Hematopoietic multipotent progenitor cell (in vitro differentiated cells): Measurements from ENCODE around the gene ZSCAN2. TPM values are rescaled to one million over a fixed set of nuclear protein-coding genes. Genes with fewer than 3 reads are reported as not detected.
"Not testable (repeated sequence)": the region's sequence is repeated elsewhere in the genome, so short reads cannot be mapped to it uniquely, and the experiment has no call there.

Experiments used
- DNase-seq, 3 donors: peaks; one replicate each; pipeline ENCODE4 v3.0.0-alpha.2; 2011 to 2015; ENCODE audit warnings: low read depth in 2 of 3, low spot score in 2 of 3
- total RNA-seq: library from RNA; depleted of rRNA; stranded (reverse); fragments of >200 nt; gene quantifications from one replicate; pipeline ENCODE4 v1.2.3, GENCODE V29; 2012

ZSCAN2 gene
- total RNA-seq, 1 donor, result 14.3 TPM

DNA sequence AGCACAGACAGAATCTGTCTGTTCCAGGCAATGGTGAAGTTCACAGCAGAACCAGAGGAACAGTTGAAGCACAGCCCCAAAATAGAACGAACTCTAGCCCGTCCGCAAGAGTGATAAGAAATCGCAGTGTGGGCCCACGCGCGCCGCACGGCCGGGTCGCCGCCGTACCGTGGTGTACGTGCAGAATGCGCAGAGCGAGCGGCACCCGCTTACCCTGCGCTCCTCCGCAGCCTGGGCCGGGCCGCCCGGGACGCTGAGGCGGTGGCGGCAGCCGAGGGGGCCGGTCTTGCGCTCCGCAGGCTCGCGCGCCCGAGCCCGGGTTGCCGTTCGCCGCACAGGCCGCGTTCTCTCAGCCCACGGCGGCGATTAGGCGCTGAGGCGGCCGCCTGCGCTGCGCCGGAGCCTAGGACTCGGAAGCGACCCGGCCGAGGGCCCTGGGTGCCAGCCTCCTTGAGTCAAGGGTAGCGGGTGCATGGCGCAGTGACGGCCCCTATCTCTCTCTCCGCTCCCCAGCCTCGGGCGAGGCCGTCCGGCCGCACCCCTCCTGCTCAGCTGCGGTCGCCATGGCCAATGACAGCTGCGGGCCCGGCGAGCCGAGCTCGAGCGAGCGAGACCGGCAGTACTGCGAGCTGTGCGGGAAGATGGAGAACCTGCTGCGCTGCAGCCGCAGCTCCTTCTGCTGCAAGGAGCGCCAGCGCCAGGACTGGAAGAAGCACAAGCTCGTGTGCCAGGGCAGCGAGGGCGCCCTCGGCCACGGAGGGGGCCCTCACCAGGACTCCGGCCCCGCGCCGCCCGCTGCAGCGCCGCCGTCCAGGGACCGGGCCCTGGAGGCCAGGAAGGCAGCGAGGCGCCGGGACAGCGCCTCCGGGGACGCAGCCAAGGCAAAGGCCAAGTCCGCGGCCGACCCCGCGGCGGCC lies 32.8 kb downstream of the ZSCAN2 start:
- peak; percentile 50 to 72 (median 68) for DNase-seq

DNA sequence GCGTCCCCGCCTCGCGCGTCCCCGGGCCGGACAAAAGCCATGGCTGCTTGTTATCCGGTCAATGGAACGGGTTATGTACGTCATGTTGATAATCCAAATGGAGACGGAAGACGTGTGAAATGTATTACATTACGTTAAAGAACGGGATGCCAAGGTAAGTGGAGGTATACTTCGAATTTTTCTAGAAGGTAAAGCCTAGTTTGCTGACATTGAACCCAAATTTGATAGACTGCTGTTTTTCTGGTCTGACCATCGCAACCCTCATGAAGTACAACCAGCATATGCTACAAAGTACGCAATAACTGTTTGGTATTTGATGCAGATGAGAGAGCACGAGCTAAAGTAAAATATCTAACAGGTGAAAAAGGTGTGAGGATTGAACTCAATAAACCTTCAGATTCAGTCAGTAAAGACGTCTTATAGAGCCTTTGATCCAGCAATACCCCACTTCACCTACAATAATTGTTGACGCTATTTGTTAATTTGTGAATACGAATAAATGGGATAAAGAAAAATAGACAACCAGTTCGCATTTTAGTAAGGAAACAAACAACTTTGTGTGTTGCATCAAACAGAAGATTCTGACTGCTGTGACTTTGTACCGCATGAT lies 33.5 kb downstream of the ZSCAN2 start:
- DNase-seq, result no peak

DNA sequence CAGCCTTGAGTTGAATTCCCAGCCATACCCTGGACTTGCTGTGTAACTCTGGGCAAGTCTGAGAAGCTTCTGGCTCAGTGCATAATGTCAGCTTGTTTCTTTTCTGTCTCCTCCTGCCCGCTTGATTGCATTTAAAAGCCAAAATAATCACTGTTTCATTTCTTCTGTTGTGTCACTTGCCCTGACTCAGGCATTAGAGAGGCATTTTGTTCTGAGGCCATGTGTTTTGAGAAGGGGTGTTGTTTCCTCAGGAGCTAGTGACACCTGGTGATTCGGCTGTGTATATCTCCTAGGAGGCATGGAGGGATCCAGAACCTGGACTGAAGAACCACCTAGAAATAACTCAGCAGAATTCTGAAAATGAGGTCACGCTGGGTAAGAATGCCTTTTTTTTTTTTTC lies 37.3 kb downstream of the ZSCAN2 start:
- DNase-seq, result peak in 2 of 3 donors; percentile 31 to 43

DNA sequence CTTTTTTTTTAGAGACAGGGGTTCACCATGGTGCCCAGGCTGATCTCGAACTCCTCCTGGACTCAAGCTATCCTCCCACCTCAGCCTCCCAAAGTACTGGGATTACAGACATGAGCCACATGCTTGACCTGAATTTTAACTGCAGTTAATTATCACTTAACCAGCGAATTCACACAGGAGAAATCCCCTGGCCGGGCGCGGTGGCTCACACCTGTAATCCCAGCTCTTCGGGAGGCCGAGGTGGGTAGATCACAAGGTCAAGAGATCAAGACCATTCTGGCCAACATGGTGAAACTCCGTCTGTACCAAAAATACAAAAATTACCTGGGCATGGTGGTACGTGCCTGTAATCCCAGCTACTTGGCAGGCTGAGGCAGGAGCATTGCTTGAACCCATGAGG lies 41.1 kb downstream of the ZSCAN2 start:
- DNase-seq, result not testable (repeated sequence)

DNA sequence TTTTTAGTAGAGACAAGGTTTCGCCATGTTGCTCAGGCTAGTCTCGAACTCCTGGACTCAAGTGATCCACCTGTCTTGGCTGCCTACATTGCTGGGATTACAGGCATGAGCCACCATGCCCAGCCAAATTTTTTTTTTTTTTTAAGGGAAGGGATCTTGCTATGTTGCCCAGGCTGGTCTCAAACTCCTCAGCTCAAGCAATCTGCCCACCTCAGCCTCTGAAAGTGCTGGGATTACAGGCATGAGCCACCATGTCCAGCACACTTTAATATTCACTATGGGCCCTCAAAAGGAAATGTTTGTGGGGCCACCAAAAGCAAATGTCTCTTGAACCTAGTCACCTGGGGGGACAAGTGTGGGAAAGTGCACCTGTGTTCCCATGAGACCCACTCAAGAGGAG lies 41.8 kb downstream of the ZSCAN2 start:
- DNase-seq, result not testable (repeated sequence)

DNA sequence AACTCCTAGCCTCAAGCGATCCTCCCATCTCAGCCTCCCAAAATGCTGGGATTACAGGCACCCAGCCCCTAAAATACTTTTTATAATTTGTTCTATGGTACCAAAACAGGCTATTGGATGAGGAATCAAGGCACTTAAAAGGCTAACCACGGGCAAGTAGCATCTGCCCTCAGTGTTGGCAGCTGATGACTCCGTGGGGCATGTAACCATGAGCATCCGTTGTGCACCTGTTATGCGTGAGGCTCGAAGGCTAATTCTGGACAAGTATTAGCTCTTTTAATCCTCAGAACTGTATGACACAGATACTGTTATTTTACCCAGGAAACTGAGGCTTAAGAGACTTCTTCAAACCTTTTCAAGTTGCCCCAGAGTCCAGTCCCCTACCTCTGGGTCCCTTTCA lies 43.0 kb downstream of the ZSCAN2 start:
- DNase-seq, result no peak

DNA sequence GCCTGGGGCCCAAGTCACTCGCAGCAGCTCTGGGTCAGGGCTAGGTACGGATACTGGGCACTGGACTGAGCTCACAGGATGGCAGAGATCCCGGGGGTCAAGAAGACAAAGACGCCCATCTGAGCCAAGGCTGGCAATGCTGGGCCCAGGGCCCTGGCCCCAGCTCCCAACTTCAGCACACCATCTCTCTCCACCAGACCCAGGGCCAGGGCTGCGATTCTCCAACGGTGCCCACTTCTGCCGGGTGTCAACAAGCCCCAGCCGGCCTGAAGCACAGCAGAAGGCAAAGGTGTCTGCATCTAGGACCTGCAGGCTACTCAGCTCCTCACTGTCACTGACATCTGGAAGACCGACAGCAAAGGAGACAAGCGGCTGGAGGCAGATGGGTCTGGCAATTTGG lies 44.7 kb downstream of the ZSCAN2 start:
- DNase-seq, result no peak

DNA sequence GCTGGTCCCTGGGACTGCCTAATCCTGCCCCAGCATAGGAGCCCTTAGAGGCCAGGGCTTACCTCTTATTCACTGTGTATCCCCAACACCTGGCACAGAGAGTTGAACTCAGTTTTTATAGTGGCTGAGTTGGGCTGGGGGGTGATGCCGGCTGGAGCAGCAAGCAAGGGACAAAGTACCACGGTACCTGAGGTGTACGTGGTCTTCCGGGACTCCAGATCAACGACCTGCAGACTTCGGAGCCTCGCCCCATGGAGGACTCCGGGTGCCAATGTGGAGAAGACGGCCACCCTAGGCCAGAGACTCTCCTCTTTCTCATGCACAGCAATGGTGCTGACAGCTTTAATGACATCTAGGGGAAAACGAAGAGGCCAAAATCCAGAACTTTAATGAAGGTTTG lies 45.2 kb downstream of the ZSCAN2 start:
- DNase-seq, result no peak

DNA sequence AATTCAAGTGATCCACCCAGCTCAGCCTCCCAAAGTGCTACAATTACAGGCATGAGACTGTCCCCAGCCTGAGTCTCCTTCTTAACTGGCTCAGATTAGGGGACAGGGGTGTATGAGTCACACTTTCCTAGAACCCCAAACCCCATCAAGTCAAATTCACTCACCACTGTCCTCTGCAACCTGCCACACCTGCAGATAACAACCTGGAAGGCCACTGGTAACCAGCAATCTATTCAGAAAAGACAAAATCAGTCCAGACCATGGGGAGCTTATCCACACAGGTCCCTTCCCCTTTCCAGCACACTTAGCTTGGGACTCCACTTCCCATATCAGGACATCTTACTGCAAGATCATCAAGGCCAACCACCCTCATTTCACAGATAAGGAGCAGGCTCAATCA lies 46.9 kb downstream of the ZSCAN2 start:
- no peak for DNase-seq

DNA sequence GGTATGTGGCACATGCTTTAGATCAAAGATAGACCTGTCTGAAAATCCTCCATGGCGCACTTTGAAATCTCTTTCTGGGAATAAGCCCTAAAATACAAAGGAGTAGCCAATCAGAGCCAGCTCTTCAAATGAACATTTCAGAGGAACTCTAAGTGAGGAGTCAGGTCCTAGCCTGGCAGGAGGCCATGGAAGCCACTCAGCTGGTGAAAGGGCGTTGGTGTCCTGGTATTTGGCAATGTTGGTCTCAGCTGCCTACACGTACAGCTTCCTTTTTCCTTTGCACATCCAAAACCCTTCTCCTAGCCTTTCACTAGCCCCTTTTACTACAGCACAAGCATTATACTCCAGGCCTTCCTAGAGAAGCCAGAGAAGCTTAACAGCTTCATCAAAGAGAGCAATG lies 47.7 kb downstream of the ZSCAN2 start:
- no peak for DNase-seq

DNA sequence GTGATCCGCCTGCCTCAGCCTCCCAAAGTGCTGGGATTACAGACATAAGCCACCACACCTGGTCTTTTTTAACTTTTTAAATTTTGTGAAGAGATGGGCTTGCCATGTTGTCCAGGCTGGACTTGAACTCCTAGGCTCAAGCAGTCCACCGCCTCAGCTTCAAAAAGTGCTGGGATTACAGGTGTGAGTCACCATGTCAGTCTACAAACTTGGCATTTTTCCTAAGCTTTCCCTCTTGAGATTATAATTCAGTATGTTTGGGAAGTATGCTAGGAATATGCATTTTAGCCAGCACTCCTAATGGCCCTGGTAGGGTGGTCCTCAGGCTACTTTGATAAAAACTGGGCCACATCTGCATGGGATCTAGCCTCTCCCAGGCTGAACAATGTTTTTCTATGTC lies 48.9 kb downstream of the ZSCAN2 start:
- no peak for DNase-seq

DNA sequence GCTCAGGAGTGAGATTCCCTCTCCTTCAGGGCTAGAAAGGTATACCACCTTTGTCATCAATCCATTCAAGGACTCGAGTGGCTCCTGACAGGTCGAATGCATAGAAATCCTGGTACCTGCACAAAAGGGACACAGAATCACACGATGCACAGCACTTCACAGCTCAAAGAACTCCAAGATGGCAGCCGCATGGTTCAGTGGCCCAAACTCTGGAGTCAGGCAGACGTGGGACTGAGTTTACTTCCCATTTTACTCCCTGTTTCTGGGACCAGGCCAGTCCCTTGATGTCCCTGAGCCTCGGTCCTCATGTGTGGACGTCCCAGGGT lies 52.7 kb downstream of the ZSCAN2 start:
- no peak for DNase-seq

DNA sequence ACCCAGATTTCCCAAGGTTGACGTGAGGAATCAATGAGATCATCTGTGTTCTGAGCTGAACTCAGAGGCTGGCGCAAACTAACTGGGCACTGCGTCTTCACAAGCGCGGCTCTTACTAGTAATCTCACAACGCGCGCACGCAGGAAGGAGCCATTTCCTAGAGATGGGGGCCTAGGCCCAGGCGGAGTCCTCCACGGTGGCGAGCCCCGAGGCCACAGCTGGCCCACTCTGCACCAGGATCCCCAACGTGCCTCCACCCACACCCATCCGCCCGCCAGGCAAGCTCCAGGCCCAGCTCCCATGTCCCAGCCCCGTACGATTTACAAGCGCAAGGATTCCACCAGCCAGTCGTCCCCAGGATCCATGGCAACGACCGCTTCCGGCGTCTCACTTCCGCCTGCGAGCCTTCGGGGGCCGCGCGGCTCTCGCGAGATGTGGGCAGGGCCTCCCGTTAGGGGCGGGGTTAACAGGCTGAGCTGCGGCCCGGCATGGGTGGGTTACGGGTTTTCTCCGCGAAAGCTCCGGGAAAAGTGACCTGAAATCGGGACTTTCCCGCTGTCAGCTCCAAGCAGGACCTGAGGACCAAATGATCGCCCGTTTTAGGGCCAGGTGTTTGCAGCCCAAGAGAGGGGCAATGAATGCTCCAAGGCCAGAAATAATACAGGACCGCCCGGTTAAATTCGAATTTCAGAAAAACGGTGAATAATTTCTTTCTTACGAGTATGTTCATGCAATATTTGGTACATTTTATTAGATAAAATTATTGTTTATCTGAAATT lies 53.3 kb downstream of the ZSCAN2 start, which contains the start of gene WDR73:
TSS of gene WDR73 (minus strand) at position 374 of the 779 bp plus-strand sequence. CDS start at position 365, 9 bp downstream.
- peak; percentile 91 to 97 (median 97) for DNase-seq

DNA sequence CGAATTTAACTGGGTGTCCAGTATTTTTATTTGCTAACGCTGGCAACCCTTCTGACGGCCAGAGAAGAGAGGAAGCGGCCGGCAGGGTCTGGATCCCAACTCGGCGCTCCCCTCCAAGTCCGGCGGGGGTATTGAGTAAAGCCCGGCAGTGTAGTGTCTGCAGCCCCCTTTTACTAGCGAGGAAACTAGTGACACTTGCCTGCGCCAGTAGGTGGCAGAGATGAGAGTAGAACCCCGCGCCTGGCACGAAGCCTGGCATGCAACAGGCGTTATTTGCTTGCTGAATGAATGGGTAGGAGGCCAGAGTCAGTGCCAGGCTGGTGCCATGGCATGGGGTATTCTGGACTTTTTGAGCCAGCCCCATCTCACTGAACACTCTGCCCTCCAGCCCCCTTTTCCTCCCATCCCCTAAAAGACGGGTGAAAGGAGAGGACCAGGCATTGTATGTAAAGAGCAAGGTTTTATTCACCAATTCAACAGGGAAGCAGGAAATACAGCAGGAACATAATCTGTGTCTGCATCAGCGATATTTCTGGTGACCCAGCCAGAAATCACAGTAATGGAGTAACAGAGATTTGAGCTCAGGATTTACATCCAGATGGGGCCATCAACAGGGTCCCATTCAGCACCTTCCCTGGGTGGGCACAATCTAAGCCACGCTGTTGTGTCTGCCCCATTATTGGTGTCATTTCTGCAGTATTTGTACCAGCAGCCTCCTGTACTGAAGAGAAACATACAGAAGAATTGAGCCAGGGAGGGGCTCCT lies 54.1 kb downstream of the ZSCAN2 start:
- DNase-seq, result peak in 2 of 3 donors; percentile 87 to 92

DNA sequence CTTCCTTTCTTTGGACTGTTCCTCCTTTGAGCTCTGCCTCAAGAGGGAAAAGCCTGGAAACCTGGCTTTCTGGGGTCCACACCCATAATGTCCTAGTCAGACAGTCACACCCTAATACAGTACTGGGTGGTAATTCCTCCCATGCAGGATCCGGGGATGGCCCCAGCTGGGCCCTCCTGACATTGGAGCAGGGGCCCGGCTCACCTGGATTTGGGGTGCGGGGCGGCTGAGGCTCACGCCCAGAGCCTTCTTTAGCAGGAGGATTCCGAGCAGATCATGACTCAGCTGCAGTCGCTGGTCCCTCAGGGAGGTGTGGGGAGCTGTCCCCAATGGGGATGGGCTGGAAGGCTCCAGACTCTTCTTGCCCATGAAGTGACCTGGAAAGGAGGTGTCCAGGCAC lies 56.2 kb downstream of the ZSCAN2 start:
- no peak for DNase-seq

DNA sequence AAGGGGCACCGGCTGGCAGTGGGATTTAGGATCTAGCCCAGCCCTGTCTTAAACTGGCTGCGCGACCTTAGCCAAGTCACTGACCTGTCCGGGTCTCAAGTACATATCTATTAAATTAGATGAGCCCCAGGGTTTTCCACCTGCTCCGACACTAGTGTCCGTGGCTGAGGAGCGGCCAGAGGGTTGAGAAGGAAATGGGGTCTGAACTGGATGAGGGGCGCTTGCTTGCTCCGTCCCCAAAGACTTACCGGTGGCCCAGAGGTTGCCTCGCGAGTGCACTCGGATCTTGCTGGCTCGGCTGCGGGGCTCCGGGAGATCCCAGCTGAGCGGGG lies 56.9 kb downstream of the ZSCAN2 start:
- no peak for DNase-seq

DNA sequence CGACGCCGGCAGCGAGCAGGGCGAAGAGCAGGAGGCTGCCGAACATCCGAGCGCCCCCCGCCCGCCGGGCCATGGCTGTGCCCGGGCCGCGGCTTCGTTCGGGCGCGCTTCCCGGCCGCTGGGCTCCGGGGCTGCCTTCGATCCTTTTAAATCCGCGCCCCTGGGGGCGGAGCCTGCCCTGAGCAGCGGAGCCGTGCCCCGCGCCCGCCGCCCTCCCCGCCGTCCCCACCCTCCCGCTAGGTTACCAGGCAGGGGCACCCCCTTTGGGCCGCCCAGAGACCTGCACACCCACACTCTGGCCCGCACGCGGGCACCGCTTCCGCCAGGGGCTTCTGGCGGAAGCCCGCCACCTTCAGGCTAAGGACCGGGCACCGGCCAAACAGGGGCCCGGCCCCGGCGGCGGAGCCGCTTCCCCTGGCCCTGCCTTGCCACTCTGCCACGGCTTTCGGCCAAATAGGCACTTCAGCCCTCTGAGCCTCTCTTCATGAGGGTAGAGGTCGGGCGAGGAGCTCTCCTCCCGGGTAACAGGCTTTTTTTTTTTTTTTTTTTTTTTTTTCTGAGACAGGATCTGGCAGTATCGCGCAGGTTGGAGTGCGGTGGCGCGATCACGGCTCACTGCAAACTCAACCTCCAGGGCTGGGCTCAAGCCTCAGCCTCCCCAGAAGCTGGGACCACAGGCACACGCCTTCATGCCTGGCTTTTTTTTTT lies 57.4 kb downstream of the ZSCAN2 start, which contains the start of gene NMB:
TSS of gene NMB (minus strand) at position 120 of the 708 bp plus-strand sequence. CDS start at position 73, 47 bp downstream.
- DNase-seq, result peak; percentile 78 to 96 (median 94)

DNA sequence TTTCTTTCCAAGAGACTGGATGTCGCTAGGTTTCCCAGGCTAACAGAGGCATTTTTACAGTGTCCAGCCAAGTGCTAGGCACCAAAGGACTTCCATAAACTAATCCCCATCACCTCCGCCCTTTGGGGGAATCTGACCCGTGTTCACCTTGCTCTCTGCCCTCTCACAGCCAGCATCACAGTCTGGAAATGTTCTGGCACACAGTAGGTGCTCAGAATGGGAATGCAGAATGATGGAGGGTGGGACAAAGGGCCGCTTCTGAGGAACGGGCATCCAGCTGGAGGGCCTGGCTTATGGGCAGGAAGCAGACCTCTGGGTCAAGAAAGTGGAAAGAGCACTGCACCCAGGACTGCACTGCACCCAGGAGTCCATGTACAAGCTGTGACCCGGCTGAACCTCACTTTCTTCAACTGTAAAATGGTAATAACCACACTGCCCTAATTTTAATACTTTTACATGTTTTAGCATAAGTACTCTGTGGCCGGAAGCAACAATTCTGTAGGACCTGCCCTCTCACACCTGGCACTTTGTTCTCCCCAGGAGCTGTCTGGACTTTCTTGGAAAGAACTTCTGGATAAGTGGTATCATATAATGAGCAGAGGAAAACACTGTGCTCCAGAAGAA lies 58.1 kb downstream of the ZSCAN2 start:
- DNase-seq, result no peak
